ENCODE results near the gene TXK. TPM values are rescaled to one million over a fixed set of nuclear protein-coding genes. Genes with fewer than 3 reads are reported as not detected.
A peak's percentile ranks its signal among the peaks of the same experiment; 100 is the strongest.

The TXK gene
- total and polyA plus RNA-seq, 7 experiments from 2014 or later, result 35.5 to 128 (median 112) TPM

- Histone ChIP-seq H3K36me3 (ENCODE audit: control insufficient read depth in 2 of 3, insufficient read depth in 3 of 3, low read length in 3 of 3) (no peaks in the 10 kb centered on the region), H3K4me1 (ENCODE audit: control insufficient read depth in 2 of 2, insufficient read depth in 2 of 2, low read length in 2 of 2) (peaks cover 28 to 34% of the 10 kb centered on the region in 2 donors), H3K4me3 (ENCODE audit: low read length) (no peak overlapping the region), H3K9me3 (ENCODE audit: control insufficient read depth in 2 of 3, low read length in 3 of 3) (no peaks in the 10 kb centered on the region), H3K27me3 (ENCODE audit: control insufficient read depth in 2 of 2, insufficient read depth in 2 of 2, low read length in 2 of 2) (no peaks in the 10 kb centered on the region), H3K27ac (ENCODE audit: low read depth, low read length) (no peak overlapping the region)
- Mint-ChIP-seq H3K27ac (peak overlapping the region in 1 of 9 donors; percentile 28), H3K4me1 (peaks cover 37 to 62% (median 46%) of the 10 kb centered on the region in 7 donors), H3K36me3 (no peaks in the 10 kb centered on the region), H3K27me3 (peaks cover 0 to 68% (median 0%) of the 10 kb centered on the region in 5 donors), H3K9me3 (peaks cover 0 to under 1% (median 0%) of the 10 kb centered on the region in 11 donors), H3K4me3 (no peak overlapping the region)
- CTCF ChIA-PET, result no interaction called here
- ATAC-seq (no peak), DNase-seq (no peak)
- POLR2A ChIA-PET, result no interaction called here
- intact Hi-C loops (cut with micrococcal nuclease), result no loop called here
Observed at GRCh38 chr4:48044298-48044697, 89.8 kb downstream of the TXK start.

- CTCF ChIA-PET, result interaction anchor here (1.3 kb wide), 1 partner anchor 9 kb away, joined by 5 read pairs; no protein-coding TSS in a partner anchor
- no peak overlapping the region for H3K4me3 ChIP-seq (ENCODE audit: low read length)
- peaks cover 35 to 60% (median 46%) of the 10 kb centered on the region in 7 donors for H3K4me1 Mint-ChIP-seq
Observed at GRCh38 chr4:48043504-48043903, 90.5 kb downstream of the TXK start.

GRCh38 chr4:48042979-48043461 is 91.0 kb downstream of the TXK start:
- H3K9me3 Mint-ChIP-seq, result no peaks in the 10 kb centered on the region
- peak overlapping the region in 1 of 9 donors; percentile 11 for H3K27ac Mint-ChIP-seq
- no peaks in the 10 kb centered on the region for H3K9me3 ChIP-seq (ENCODE audit: control insufficient read depth in 2 of 3, low read length in 3 of 3)
- H3K27ac ChIP-seq (ENCODE audit: low read depth, low read length), result no peak overlapping the region
- intact Hi-C loops (cut with micrococcal nuclease), result no loop called here
- peaks cover 25 to 31% of the 10 kb centered on the region in 2 donors for H3K4me1 ChIP-seq (ENCODE audit: control insufficient read depth in 2 of 2, insufficient read depth in 2 of 2, low read length in 2 of 2)
- H3K36me3 Mint-ChIP-seq, result peaks cover 0 to 1% (median 0%) of the 10 kb centered on the region in 5 donors
- no peak for ATAC-seq
- no peak overlapping the region for H3K4me3 ChIP-seq (ENCODE audit: low read length)
- H3K4me3 Mint-ChIP-seq, result peak overlapping the region in 3 of 10 donors; percentile 2 to 28 (median 17)
- no peaks in the 10 kb centered on the region for H3K36me3 ChIP-seq (ENCODE audit: control insufficient read depth in 2 of 3, insufficient read depth in 3 of 3, low read length in 3 of 3)
- peaks cover 0 to 56% (median 0%) of the 10 kb centered on the region in 5 donors for H3K27me3 Mint-ChIP-seq
- H3K4me1 Mint-ChIP-seq, result peaks cover 32 to 58% (median 43%) of the 10 kb centered on the region in 7 donors
- ChIA-PET POLR2A (no interaction called here), CTCF (interaction anchor here (1.3 kb wide), 1 partner anchor 8 kb away, joined by 5 read pairs; no protein-coding TSS in a partner anchor)
- no peaks in the 10 kb centered on the region for H3K27me3 ChIP-seq (ENCODE audit: control insufficient read depth in 2 of 2, insufficient read depth in 2 of 2, low read length in 2 of 2)
- no peak for DNase-seq

More at GRCh38 chr4:48043504-48043903, 90.5 kb downstream of the TXK start:
- Histone ChIP-seq H3K27me3 (ENCODE audit: control insufficient read depth in 2 of 2, insufficient read depth in 2 of 2, low read length in 2 of 2) (no peaks in the 10 kb centered on the region), H3K27ac (ENCODE audit: low read depth, low read length) (no peak overlapping the region), H3K36me3 (ENCODE audit: control insufficient read depth in 2 of 3, insufficient read depth in 3 of 3, low read length in 3 of 3) (no peaks in the 10 kb centered on the region), H3K9me3 (ENCODE audit: control insufficient read depth in 2 of 3, low read length in 3 of 3) (no peaks in the 10 kb centered on the region), H3K4me1 (ENCODE audit: control insufficient read depth in 2 of 2, insufficient read depth in 2 of 2, low read length in 2 of 2) (peaks cover 28 to 34% of the 10 kb centered on the region in 2 donors)
- peak overlapping the region in 1 of 10 donors; percentile 2 for H3K4me3 Mint-ChIP-seq
- POLR2A ChIA-PET, result no interaction called here
- no peaks in the 10 kb centered on the region for H3K9me3 Mint-ChIP-seq
- intact Hi-C loops (cut with micrococcal nuclease), result no loop called here
- no peak overlapping the region for H3K27ac Mint-ChIP-seq
- DNase-seq (no peak), ATAC-seq (no peak)
- peaks cover 0 to 60% (median 0%) of the 10 kb centered on the region in 5 donors for H3K27me3 Mint-ChIP-seq
- H3K36me3 Mint-ChIP-seq, result no peaks in the 10 kb centered on the region

- Histone ChIP-seq H3K4me1 (ENCODE audit: control insufficient read depth in 2 of 2, insufficient read depth in 2 of 2, low read length in 2 of 2) (peaks cover 13 to 17% of the 10 kb centered on the region in 2 donors), H3K4me3 (ENCODE audit: low read length) (no peak overlapping the region), H3K9me3 (ENCODE audit: control insufficient read depth in 2 of 3, low read length in 3 of 3) (no peaks in the 10 kb centered on the region), H3K27me3 (ENCODE audit: control insufficient read depth in 2 of 2, insufficient read depth in 2 of 2, low read length in 2 of 2) (no peaks in the 10 kb centered on the region), H3K36me3 (ENCODE audit: control insufficient read depth in 2 of 3, insufficient read depth in 3 of 3, low read length in 3 of 3) (no peaks in the 10 kb centered on the region), H3K27ac (ENCODE audit: low read depth, low read length) (no peak overlapping the region)
- intact Hi-C loops (cut with micrococcal nuclease), result no loop called here
- Mint-ChIP-seq H3K4me3 (no peak overlapping the region), H3K36me3 (peaks cover 0 to 3% (median 0%) of the 10 kb centered on the region in 5 donors), H3K9me3 (no peaks in the 10 kb centered on the region), H3K4me1 (peaks cover 20 to 48% (median 33%) of the 10 kb centered on the region in 7 donors), H3K27me3 (peaks cover 0 to 45% (median 0%) of the 10 kb centered on the region in 5 donors), H3K27ac (no peak overlapping the region)
- CTCF ChIA-PET, result interaction anchor here (1.1 to 1.2 kb wide), 2 partner anchors 45 to 57 kb away, joined by 3 read pairs; no protein-coding TSS in a partner anchor
- POLR2A ChIA-PET, result interaction anchor here (0.6 kb wide), 1 partner anchor 24 kb away, joined by 4 read pairs; no protein-coding TSS in a partner anchor
- no peak for ATAC-seq
- no peak for DNase-seq
Observed at GRCh38 chr4:48041535-48042137, 92.4 kb downstream of the TXK start.

GRCh38 chr4:48039561-48039960 is 94.5 kb downstream of the TXK start:
- ChIA-PET POLR2A (no interaction called here), CTCF (no interaction called here)
- Histone ChIP-seq H3K9me3 (ENCODE audit: control insufficient read depth in 2 of 3, low read length in 3 of 3) (no peaks in the 10 kb centered on the region), H3K36me3 (ENCODE audit: control insufficient read depth in 2 of 3, insufficient read depth in 3 of 3, low read length in 3 of 3) (no peaks in the 10 kb centered on the region), H3K4me3 (ENCODE audit: low read length) (no peak overlapping the region), H3K27ac (ENCODE audit: low read depth, low read length) (no peak overlapping the region), H3K27me3 (ENCODE audit: control insufficient read depth in 2 of 2, insufficient read depth in 2 of 2, low read length in 2 of 2) (no peaks in the 10 kb centered on the region), H3K4me1 (ENCODE audit: control insufficient read depth in 2 of 2, insufficient read depth in 2 of 2, low read length in 2 of 2) (peaks cover 8 to 10% of the 10 kb centered on the region in 2 donors)
- intact Hi-C loops (cut with micrococcal nuclease), result no loop called here
- DNase-seq (no peak), ATAC-seq (no peak)
- no peaks in the 10 kb centered on the region for H3K9me3 Mint-ChIP-seq
- no peak overlapping the region for H3K4me3 Mint-ChIP-seq
- H3K36me3 Mint-ChIP-seq, result peaks cover 0 to 3% (median 0%) of the 10 kb centered on the region in 5 donors
- H3K4me1 Mint-ChIP-seq, result peaks cover 10 to 42% (median 31%) of the 10 kb centered on the region in 7 donors
- H3K27ac Mint-ChIP-seq, result no peak overlapping the region
- H3K27me3 Mint-ChIP-seq, result peaks cover 0 to 27% (median 0%) of the 10 kb centered on the region in 5 donors

- Mint-ChIP-seq H3K4me3 (no peak overlapping the region), H3K27ac (no peak overlapping the region), H3K4me1 (peaks cover 9 to 41% (median 27%) of the 10 kb centered on the region in 7 donors), H3K27me3 (peaks cover 0 to 22% (median 0%) of the 10 kb centered on the region in 5 donors), H3K36me3 (peaks cover 0 to 3% (median 0%) of the 10 kb centered on the region in 5 donors), H3K9me3 (no peaks in the 10 kb centered on the region)
- CTCF ChIA-PET, result no interaction called here
- ATAC-seq (no peak), DNase-seq (no peak)
- intact Hi-C loops (cut with micrococcal nuclease), result no loop called here
- Histone ChIP-seq H3K27ac (ENCODE audit: low read depth, low read length) (no peak overlapping the region), H3K4me3 (ENCODE audit: low read length) (no peak overlapping the region), H3K27me3 (ENCODE audit: control insufficient read depth in 2 of 2, insufficient read depth in 2 of 2, low read length in 2 of 2) (no peaks in the 10 kb centered on the region), H3K9me3 (ENCODE audit: control insufficient read depth in 2 of 3, low read length in 3 of 3) (no peaks in the 10 kb centered on the region), H3K4me1 (ENCODE audit: control insufficient read depth in 2 of 2, insufficient read depth in 2 of 2, low read length in 2 of 2) (peaks cover 3 to 10% of the 10 kb centered on the region in 2 donors), H3K36me3 (ENCODE audit: control insufficient read depth in 2 of 3, insufficient read depth in 3 of 3, low read length in 3 of 3) (no peaks in the 10 kb centered on the region)
- POLR2A ChIA-PET, result no interaction called here
Observed at GRCh38 chr4:48038666-48039065, 95.4 kb downstream of the TXK start.

All from naive thymus-derived CD4-positive, alpha-beta T cell (primary cell).